SU-DHL-6 (cell line): ENCODE results near the gene SMCHD1.

Source experiments
- H2AFZ ChIP-seq: fragments of 200-600 bp; sonication (generic); 2 replicates; pipeline ENCODE4 v1.6.1; 2014; ENCODE audit warnings: low read depth, mild to moderate bottlenecking, moderate library complexity, mixed read lengths, antibody characterized with exemption, low read length; ENCODE audit not compliant: severe bottlenecking
- H3F3A ChIP-seq: fragments of 200-600 bp; shearing (Covaris generic); 2 replicates; pipeline ENCODE4 v1.6.0; 2016; ENCODE audit warnings: antibody characterized with exemption, mild to moderate bottlenecking; ENCODE audit not compliant: insufficient read depth
- H3K27ac ChIP-seq: fragments of 200-600 bp; sonication (generic); 2 replicates; pipeline ENCODE4 v1.5.1; 2016; ENCODE audit warnings: low read depth, mild to moderate bottlenecking, low read length, moderate library complexity, mixed read lengths
- H3K27me3 ChIP-seq: fragments of 200-600 bp; sonication (generic), shearing (Covaris generic); 2 replicates; pipeline ENCODE4 v1.6.0; 2014; ENCODE audit warnings: mild to moderate bottlenecking, low read length
- H3K36me3 ChIP-seq: fragments of 200-600 bp; sonication (generic); 2 replicates; pipeline ENCODE4 v1.6.1; 2014; ENCODE audit warnings: mild to moderate bottlenecking, low read length, mixed read lengths
- H3K4me2 ChIP-seq: fragments of 300-600, 200-600 bp; shearing (Covaris generic), sonication (generic); 2 replicates; pipeline ENCODE4 v1.6.0; 2014; ENCODE audit warnings: low read length, low read depth, mild to moderate bottlenecking; ENCODE audit not compliant: poor library complexity, severe bottlenecking
- H3K4me3 ChIP-seq: fragments of 200-600 bp; sonication (generic); 2 replicates; pipeline ENCODE4 v1.5.1; 2014; ENCODE audit warnings: antibody characterized with exemption, low read length, mild to moderate bottlenecking, mixed read lengths; ENCODE audit not compliant: insufficient read depth, poor library complexity, severe bottlenecking
- H3K79me2 ChIP-seq: fragments of 200-600 bp; sonication (generic); 2 replicates; pipeline ENCODE4 v1.6.1; 2014; ENCODE audit warnings: mild to moderate bottlenecking, low read length, moderate library complexity; ENCODE audit not compliant: insufficient read depth
- H3K9ac ChIP-seq: fragments of 200-600 bp; sonication (generic); 2 replicates; pipeline ENCODE4 v1.7.0; 2014; ENCODE audit warnings: mild to moderate bottlenecking, low read length
- H3K9me2 ChIP-seq: fragments of 200-600 bp; sonication (generic); replicated peaks from 2 replicates; pipeline ENCODE4 v1.6.1; 2014; ENCODE audit warnings: low read length; ENCODE audit not compliant: insufficient read depth
- H3K9me3 ChIP-seq: fragments of 200-600 bp; sonication (generic); 2 replicates; pipeline ENCODE4 v1.6.1; 2014; ENCODE audit warnings: low read length, mixed read lengths; ENCODE audit not compliant: insufficient read depth
- H4K20me1 ChIP-seq: fragments of 200-600 bp; sonication (generic); 2 replicates; pipeline ENCODE4 v1.6.1; 2014; ENCODE audit warnings: low read depth, mild to moderate bottlenecking, antibody characterized with exemption, low read length, moderate library complexity, mixed read lengths
- CTCF ChIP-seq: fragments of 200-600 bp; sonication (generic); IDR thresholded peaks from one replicate; pipeline ENCODE4 v1.5.1; 2017; ENCODE audit warnings: antibody characterized with exemption, mild to moderate bottlenecking, low read length, moderate library complexity; ENCODE audit not compliant: insufficient read depth, poor library complexity, severe bottlenecking
- EZH2phosphoT487 ChIP-seq: fragments of 200-600 bp; sonication (generic), shearing (Covaris generic); conservative IDR thresholded peaks from 2 replicates; pipeline ENCODE4 v1.6.1; 2018; ENCODE audit warnings: mild to moderate bottlenecking, antibody characterized with exemption, low read length, moderate library complexity, mixed read lengths

Gene SMCHD1

DNA sequence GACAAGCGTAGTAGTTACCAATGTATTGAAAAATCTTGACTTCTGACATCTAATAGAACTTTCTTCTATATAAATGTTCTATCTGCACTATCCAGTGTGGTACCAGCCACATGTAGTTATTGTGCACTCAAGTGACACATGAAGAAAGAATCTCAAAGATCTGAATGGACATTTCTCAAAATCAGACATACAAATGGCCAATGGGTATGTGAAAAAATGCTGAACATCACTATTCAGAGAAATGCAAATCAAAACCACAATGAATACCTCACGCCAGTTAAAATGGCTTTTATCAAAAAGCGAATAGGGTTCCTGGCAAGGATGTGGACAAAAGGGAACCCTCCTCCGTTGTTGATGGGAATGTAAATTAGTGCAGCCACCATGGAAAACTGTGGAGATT lies 37.5 kb upstream of the SMCHD1 start:
- Histone ChIP-seq H3K4me2 (no peak overlapping the region), H4K20me1 (no peaks in the 10 kb centered on the region), H3K9ac (no peak overlapping the region), H3K27me3 (no peaks in the 10 kb centered on the region), H3K79me2 (no peaks in the 10 kb centered on the region), H3K9me3 (no peaks in the 10 kb centered on the region), H3K4me3 (no peak overlapping the region), H3K36me3 (peaks cover 13% of the 10 kb centered on the region; the same call in 1 of the 2 replicates), H3F3A (peaks cover 20% of the 10 kb centered on the region; the same call in 1 of the 2 replicates), H3K9me2 (no peaks in the 10 kb centered on the region), H2AFZ (no peak overlapping the region), H3K27ac (no peak overlapping the region)
- TF ChIP-seq EZH2phosphoT487: no peak
- no peak for TF ChIP-seq CTCF

GRCh38 chr18:2625217-2625616 lies 30.3 kb upstream of the SMCHD1 start:
- H3K4me3 ChIP-seq: no peak overlapping the region

DNA sequence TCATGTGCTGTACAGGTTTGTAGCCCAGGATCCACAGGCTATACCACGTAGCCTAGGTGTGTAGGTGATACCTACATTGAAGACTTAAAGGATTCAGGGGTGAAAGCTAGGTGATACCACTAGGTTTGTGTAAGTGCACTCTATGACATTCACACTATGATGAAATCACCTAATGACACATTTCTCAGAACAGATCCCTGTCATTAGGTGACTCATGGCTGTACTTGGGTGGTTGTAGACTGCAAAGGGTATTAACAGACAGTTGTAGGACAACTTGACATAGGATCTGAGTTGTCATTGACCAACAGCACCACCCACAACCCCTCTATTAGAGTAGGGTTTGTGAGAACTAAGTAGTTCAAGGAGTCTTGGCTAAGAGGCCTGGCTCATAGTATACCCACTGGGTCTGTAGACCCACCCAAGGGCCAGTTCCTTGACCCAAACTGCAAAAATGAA lies 27.7 kb upstream of the SMCHD1 start:
- no peak overlapping the region for H2AFZ ChIP-seq
- H3F3A ChIP-seq: no peaks in the 10 kb centered on the region
- H3K79me2 ChIP-seq: no peaks in the 10 kb centered on the region
- no peaks in the 10 kb centered on the region for H3K36me3 ChIP-seq
- H3K9ac ChIP-seq: no peak overlapping the region
- no peak for TF ChIP-seq CTCF
- no peak for TF ChIP-seq EZH2phosphoT487
- H3K27ac ChIP-seq: no peak overlapping the region
- H3K9me3 ChIP-seq: no peaks in the 10 kb centered on the region
- H3K4me2 ChIP-seq: no peak overlapping the region
- no peaks in the 10 kb centered on the region for H3K9me2 ChIP-seq
- no peak overlapping the region for H3K4me3 ChIP-seq
- H4K20me1 ChIP-seq: no peaks in the 10 kb centered on the region
- H3K27me3 ChIP-seq: no peaks in the 10 kb centered on the region

More at GRCh38 chr18:2625217-2625616, 30.3 kb upstream of the SMCHD1 start:
- no peak overlapping the region for H3K4me2 ChIP-seq
- no peaks in the 10 kb centered on the region for H3K9me2 ChIP-seq
- H4K20me1 ChIP-seq: no peaks in the 10 kb centered on the region
- H2AFZ ChIP-seq: no peak overlapping the region
- no peaks in the 10 kb centered on the region for H3F3A ChIP-seq
- H3K27me3 ChIP-seq: no peaks in the 10 kb centered on the region
- H3K79me2 ChIP-seq: no peaks in the 10 kb centered on the region
- H3K36me3 ChIP-seq: no peaks in the 10 kb centered on the region
- no peak overlapping the region for H3K27ac ChIP-seq
- H3K9ac ChIP-seq: no peak overlapping the region
- no peaks in the 10 kb centered on the region for H3K9me3 ChIP-seq
- no peak for TF ChIP-seq EZH2phosphoT487
- no peak for TF ChIP-seq CTCF

- no peaks in the 10 kb centered on the region for H3K36me3 ChIP-seq
- no peaks in the 10 kb centered on the region for H3K79me2 ChIP-seq
- no peaks in the 10 kb centered on the region for H3K27me3 ChIP-seq
- H3K27ac ChIP-seq: no peak overlapping the region
- no peaks in the 10 kb centered on the region for H3K9me3 ChIP-seq
- no peak overlapping the region for H2AFZ ChIP-seq
- no peak overlapping the region for H3K4me3 ChIP-seq
- no peak overlapping the region for H3K4me2 ChIP-seq
- H3K9me2 ChIP-seq: no peaks in the 10 kb centered on the region
- TF ChIP-seq CTCF: no peak
- no peak for TF ChIP-seq EZH2phosphoT487
- no peak overlapping the region for H3K9ac ChIP-seq
- H4K20me1 ChIP-seq: no peaks in the 10 kb centered on the region
- H3F3A ChIP-seq: no peaks in the 10 kb centered on the region
Observed at GRCh38 chr18:2629003-2629402, 26.5 kb upstream of the SMCHD1 start.
